GM18868 (cell line): ENCODE results near the gene ZNF775.

ENCODE experiments used
- ATAC-seq: cut with Tn5 transposase; IDR thresholded peaks from one replicate; pipeline ENCODE4 v1.9.1; 2021; ENCODE audit warnings: mild to moderate bottlenecking, moderate library complexity; ENCODE audit not compliant: unreplicated experiment

The ZNF775 gene

GRCh38 chr7:150368096-150368883, 10.8 kb upstream of the ZNF775 start, which contains the start of gene REPIN1:
Gene REPIN1, plus strand, starts transcription at chr7:150368822. Its CDS starts 890 bp downstream, at chr7:150369712.
- ATAC-seq = peak; percentile 48

GRCh38 chr7:150368884-150369747, 10.0 kb upstream of the ZNF775 start:
- ATAC-seq = peak; percentile 19

- no peak for ATAC-seq
Measured at GRCh38 chr7:150369748-150370501, 9.2 kb upstream of the ZNF775 start.

DNA sequence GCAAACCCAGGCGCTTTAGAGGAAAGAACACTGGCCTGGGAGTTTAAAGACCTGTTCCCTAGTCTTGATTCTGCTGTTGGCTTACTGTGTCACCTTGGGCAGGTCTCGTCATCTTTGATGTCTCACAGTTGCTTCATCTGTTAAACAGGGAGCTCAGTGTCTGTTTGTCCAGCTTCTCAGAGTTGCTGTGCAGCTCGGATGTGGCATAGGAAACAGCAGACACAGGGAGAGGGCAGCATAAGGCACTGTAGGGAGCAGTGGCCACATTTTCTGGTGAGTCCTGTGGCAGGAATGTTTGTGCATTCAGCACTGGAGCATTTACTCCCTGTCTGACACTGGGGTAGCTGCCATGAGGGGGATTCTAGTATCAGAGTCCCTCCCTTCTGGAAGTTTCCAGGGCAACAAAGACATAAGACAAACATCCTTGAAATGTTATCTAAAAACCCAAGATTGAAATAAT, 8.5 kb upstream of the ZNF775 start:
- no peak for ATAC-seq

DNA sequence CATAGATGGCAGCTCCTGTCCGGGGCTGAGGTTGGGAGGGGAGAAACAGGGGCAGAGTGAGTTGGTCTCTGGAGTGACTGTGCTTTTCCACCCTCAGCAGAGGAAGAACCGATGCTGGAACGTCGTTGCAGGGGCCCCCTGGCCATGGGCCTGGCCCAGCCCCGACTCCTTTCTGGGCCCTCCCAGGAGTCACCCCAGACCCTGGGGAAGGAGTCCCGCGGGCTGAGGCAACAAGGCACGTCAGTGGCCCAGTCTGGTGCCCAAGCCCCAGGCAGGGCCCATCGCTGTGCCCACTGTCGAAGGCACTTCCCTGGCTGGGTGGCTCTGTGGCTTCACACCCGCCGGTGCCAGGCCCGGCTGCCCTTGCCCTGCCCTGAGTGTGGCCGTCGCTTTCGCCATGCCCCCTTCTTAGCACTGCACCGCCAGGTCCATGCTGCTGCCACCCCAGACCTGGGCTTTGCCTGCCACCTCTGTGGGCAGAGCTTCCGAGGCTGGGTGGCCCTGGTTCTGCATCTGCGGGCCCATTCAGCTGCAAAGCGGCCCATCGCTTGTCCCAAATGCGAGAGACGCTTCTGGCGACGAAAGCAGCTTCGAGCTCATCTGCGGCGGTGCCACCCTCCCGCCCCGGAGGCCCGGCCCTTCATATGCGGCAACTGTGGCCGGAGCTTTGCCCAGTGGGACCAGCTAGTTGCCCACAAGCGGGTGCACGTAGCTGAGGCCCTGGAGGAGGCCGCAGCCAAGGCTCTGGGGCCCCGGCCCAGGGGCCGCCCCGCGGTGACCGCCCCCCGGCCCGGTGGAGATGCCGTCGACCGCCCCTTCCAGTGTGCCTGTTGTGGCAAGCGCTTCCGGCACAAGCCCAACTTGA, 7.8 kb upstream of the ZNF775 start:
- ATAC-seq = no peak

- no peak for ATAC-seq
Measured at GRCh38 chr7:150371996-150372270, 7.2 kb upstream of the ZNF775 start.

DNA sequence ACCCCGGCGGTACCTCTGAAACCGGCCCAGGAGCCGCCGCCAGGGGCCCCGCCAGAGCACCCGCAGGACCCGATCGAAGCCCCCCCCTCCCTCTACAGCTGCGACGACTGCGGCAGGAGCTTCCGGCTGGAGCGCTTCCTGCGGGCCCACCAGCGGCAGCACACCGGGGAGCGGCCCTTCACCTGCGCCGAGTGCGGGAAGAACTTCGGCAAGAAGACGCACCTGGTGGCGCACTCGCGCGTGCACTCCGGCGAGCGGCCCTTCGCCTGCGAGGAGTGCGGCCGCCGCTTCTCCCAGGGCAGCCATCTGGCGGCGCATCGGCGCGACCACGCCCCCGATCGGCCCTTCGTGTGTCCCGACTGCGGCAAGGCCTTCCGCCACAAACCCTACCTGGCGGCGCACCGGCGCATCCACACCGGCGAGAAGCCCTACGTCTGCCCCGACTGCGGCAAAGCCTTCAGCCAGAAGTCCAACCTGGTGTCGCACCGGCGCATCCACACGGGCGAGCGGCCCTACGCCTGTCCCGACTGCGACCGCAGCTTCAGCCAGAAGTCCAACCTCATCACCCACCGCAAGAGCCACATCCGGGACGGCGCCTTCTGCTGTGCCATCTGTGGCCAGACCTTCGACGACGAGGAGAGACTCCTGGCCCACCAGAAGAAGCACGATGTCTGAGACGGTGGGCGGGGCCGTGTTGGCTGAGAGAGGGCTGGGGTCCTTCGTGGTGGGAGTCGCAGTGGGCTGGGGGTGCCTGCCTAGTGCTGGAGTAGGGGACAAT, 6.7 kb upstream of the ZNF775 start:
- ATAC-seq = no peak

GRCh38 chr7:150373049-150373801, 5.9 kb upstream of the ZNF775 start:
- ATAC-seq = no peak

- ATAC-seq = no peak
Measured at GRCh38 chr7:150374026-150374425, 5.1 kb upstream of the ZNF775 start.

- ATAC-seq = no peak
Measured at GRCh38 chr7:150374472-150374871, 4.7 kb upstream of the ZNF775 start.

DNA sequence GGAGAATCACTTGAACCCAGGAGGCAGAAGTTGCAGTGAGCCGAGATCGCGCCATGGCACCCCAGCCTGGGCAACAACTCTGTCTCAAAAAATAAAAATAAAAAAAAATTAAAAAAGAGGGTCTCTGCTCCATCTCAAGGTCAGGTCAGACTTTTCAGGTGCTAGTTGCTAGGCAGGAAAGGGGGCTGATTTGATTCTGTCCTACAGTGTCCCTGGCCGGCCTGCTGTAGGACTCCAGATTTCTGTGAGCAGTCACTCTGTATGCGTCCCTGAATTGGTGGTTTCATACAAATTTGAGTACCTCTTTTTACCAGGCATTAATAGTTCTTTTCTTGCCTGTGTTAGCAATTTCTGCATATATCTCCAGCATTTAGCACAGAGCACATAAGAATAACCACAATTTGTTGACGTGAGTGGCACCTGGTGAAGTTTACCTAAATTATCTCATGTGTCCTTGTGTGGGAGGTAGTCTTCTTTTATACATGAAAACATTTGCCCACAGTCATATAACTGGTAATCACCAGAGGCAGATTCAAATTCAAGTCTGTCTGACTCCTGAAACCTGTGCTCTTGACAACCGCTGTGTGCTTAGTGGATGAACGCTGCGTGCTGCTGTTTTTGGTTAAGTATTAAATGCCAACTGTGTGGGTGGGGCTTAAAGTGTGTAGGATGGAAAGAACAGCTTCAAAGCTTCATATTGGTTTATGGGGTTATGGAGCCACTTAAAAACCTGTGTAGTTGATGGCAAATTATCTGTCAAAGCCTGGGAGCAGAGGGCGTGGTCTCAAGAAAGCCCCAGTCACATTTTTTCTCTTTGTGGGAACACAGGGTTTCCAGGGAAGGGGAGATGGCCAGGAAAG, 3.2 kb upstream of the ZNF775 start:
- ATAC-seq = peak; percentile 24

DNA sequence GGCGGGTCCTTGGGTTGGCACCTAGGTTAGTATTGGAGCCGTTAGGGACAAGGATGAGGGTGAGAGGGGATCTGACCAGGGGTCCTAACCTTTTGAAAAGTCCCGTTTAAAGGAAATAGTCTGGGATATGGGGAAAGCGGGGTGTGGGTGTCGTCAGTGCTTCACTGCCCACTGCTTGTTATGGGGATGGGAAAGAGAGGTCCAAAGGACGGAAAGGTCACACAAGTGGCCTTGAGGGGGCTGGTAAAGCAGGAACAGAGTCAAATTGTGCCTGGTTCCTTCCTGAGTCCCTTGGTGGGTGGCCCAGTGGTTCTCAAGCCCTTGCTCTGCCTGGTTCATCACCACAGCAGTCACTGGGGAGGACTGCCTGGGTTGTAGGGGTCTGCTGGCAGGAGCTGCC, 2.6 kb upstream of the ZNF775 start:
- ATAC-seq = no peak

DNA sequence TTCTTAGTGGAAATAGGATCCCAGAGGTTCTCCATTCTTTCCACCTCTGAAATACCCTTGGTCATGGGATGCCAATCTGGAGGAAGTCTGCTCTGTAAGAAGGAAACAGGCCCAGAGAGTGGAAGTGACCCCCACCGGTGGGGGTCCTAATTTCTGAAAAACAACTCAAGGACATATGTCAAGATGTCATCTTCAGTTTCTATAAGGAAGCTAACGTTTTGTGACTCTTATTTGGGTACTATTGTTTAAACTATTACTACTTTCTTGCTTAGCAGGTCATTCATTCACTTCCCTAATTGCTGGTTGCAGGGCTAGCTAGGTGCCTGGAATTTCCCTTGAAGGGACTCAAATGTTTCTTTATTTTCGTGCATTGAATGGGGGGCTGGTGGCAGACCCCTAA, 1.9 kb upstream of the ZNF775 start:
- ATAC-seq = no peak

DNA sequence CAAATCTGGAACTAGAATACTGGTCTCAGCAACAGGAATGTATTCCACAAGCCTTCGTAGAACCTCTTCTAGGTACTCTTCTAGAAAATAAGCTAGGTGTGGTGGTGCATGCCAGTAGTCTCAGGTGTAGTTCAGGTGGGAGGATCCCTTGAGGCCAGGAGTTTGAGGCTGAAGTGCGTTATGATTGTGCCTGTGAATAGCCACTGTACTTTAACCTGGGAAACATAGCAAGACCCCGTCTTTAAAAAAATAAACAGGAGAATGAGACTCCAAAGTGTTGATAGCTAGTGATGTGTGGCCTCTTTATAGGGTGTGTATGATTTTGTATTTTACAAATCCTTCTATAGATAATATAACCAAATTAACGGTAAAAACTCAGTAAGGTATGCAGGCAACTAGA, 1.5 kb upstream of the ZNF775 start:
- no peak for ATAC-seq

- no peak for ATAC-seq
Measured at GRCh38 chr7:150378115-150378852, 846 bp upstream of the ZNF775 start.

- ATAC-seq = peak; percentile 20
Measured at GRCh38 chr7:150379441-150380379, 580 bp downstream of the ZNF775 start.
